ENCODE data around the gene CHST5. TPM values are rescaled to one million over a fixed set of nuclear protein-coding genes. Genes with fewer than 3 reads are reported as not detected.

Gene CHST5
- total RNA-seq, 1 experiment from 2014 or later: 1.3 TPM

- no peak overlapping the region for H3K4me3 ChIP-seq
- TF ChIP-seq CTCF (conservative IDR thresholded peaks at IDR 0.05) (no peak), EZH2 (IDR thresholded peaks at IDR 0.05; ENCODE audit: low read depth) (no peak)
- no peaks in the 10 kb centered on the region for H3K27me3 ChIP-seq (ENCODE audit: insufficient read depth, low read depth)
- H3K79me2 ChIP-seq (ENCODE audit: low read depth): no peaks in the 10 kb centered on the region
- ChIA-PET POLR2A (ENCODE audit: unreplicated experiment) (no interaction called here), CTCF (interaction anchor here (0.6 kb wide), 1 partner anchor 58 kb away, joined by 3 read pairs; no protein-coding TSS in a partner anchor)
- intact Hi-C loops (cut with micrococcal nuclease; ENCODE audit: unreplicated experiment): no loop called here
- H3K4me1 ChIP-seq (replicated peaks; ENCODE audit: insufficient read depth): no peaks in the 10 kb centered on the region
- no peak overlapping the region for H2AFZ ChIP-seq
- H3K36me3 ChIP-seq (ENCODE audit: low read depth): peaks cover 33% of the 10 kb centered on the region
- no peak for DNase-seq
- peaks cover 22% of the 10 kb centered on the region for H4K20me1 ChIP-seq (ENCODE audit: insufficient read depth)
- BruUV-seq (replicated peaks): no TSS peak
- no peak overlapping the region for H3K4me2 ChIP-seq
- no peaks in the 10 kb centered on the region for H3K9me2 ChIP-seq (ENCODE audit: insufficient read depth)
- peaks cover 5% of the 10 kb centered on the region; the same call in 1 of the 2 replicates for H3F3A ChIP-seq (ENCODE audit: insufficient read depth, low read depth)
- H3K27ac ChIP-seq: no peak overlapping the region
- H3K9me3 ChIP-seq (ENCODE audit: insufficient read depth, low read depth): no peaks in the 10 kb centered on the region
Observed at GRCh38 chr16:75575958-75576357, 40.0 kb upstream of the CHST5 start.

GRCh38 chr16:75573955-75574354 is 38.0 kb upstream of the CHST5 start:
- Histone ChIP-seq H3K4me2 (no peak overlapping the region), H3K9me3 (ENCODE audit: insufficient read depth, low read depth) (no peaks in the 10 kb centered on the region), H3K27me3 (ENCODE audit: insufficient read depth, low read depth) (no peaks in the 10 kb centered on the region), H3F3A (ENCODE audit: insufficient read depth, low read depth) (peaks cover 5% of the 10 kb centered on the region; the same call in 1 of the 2 replicates), H3K27ac (no peak overlapping the region), H2AFZ (no peak overlapping the region), H3K9me2 (ENCODE audit: insufficient read depth) (no peaks in the 10 kb centered on the region), H3K79me2 (ENCODE audit: low read depth) (0 out of 2 replicates have a peak, but pooled peaks cover 6% of the 10 kb centered on the region), H3K4me1 (replicated peaks; ENCODE audit: insufficient read depth) (no peaks in the 10 kb centered on the region), H4K20me1 (ENCODE audit: insufficient read depth) (peaks cover 22% of the 10 kb centered on the region), H3K36me3 (ENCODE audit: low read depth) (peaks cover 38% of the 10 kb centered on the region), H3K4me3 (no peak overlapping the region)
- TF ChIP-seq CTCF (conservative IDR thresholded peaks at IDR 0.05) (no peak), EZH2 (IDR thresholded peaks at IDR 0.05; ENCODE audit: low read depth) (no peak)
- no peak for DNase-seq
- CTCF ChIA-PET: no interaction called here
- intact Hi-C loops (cut with micrococcal nuclease; ENCODE audit: unreplicated experiment): no loop called here
- no TSS peak for BruUV-seq (replicated peaks)
- POLR2A ChIA-PET (ENCODE audit: unreplicated experiment): no interaction called here

GRCh38 chr16:75572864-75573542 is 37.1 kb upstream of the CHST5 start:
- ChIA-PET POLR2A (ENCODE audit: unreplicated experiment) (interaction anchor here (0.6 kb wide), 1 partner anchor 83 kb away, joined by 7 read pairs; no protein-coding TSS in a partner anchor), CTCF (no interaction called here)
- no peaks in the 10 kb centered on the region for H3K9me3 ChIP-seq (ENCODE audit: insufficient read depth, low read depth)

More at GRCh38 chr16:75572864-75573542, 37.1 kb upstream of the CHST5 start:
- H3K4me3 ChIP-seq: no peak overlapping the region
- no peaks in the 10 kb centered on the region for H3K27me3 ChIP-seq (ENCODE audit: insufficient read depth, low read depth)
- TF ChIP-seq EZH2 (IDR thresholded peaks at IDR 0.05; ENCODE audit: low read depth) (no peak), CTCF (conservative IDR thresholded peaks at IDR 0.05) (no peak)
- no peak overlapping the region for H3K27ac ChIP-seq
- peaks cover 9% of the 10 kb centered on the region; the same call in 1 of the 2 replicates for H3F3A ChIP-seq (ENCODE audit: insufficient read depth, low read depth)
- peaks cover 41% of the 10 kb centered on the region for H3K36me3 ChIP-seq (ENCODE audit: low read depth)
- H3K4me2 ChIP-seq: no peak overlapping the region
- DNase-seq: no peak
- H4K20me1 ChIP-seq (ENCODE audit: insufficient read depth): peaks cover 18% of the 10 kb centered on the region
- H2AFZ ChIP-seq: no peak overlapping the region
- peaks cover 7% of the 10 kb centered on the region; the same call in 1 of the 2 replicates for H3K79me2 ChIP-seq (ENCODE audit: low read depth)
- intact Hi-C loops (cut with micrococcal nuclease; ENCODE audit: unreplicated experiment): no loop called here
- BruUV-seq (replicated peaks): no TSS peak
- no peaks in the 10 kb centered on the region for H3K4me1 ChIP-seq (replicated peaks; ENCODE audit: insufficient read depth)
- no peaks in the 10 kb centered on the region for H3K9me2 ChIP-seq (ENCODE audit: insufficient read depth)
